Endothelial cell of umbilical vein (primary cell): Measurements from ENCODE around the gene NYAP1. TPM values are rescaled to one million over a fixed set of nuclear protein-coding genes. Genes with fewer than 3 reads are reported as not detected.

Experiments
- BruUV-seq: library from RNA; stranded (reverse); fragments of 400-500 nt; replicated peaks from 2 replicates; lab custom pipeline; 2021; lab: Mats Ljungman, UMichigan
- CTCF ChIA-PET: fragments of 300-600, 350-600 bp; sonication (Branson Sonifier 250); formaldehyde crosslinking; loops from one replicate; lab custom pipeline; 2021; ENCODE audit warnings: antibody characterized with exemption, inconsistent platforms; lab: Charles Lee
- POLR2A ChIA-PET: fragments of 300-600, 350-600 bp; sonication (Branson Sonifier 250); formaldehyde crosslinking; loops from one replicate; lab custom pipeline; 2021; ENCODE audit warnings: antibody characterized with exemption, inconsistent platforms; lab: Charles Lee
- DNase-seq: peaks from one replicate; pipeline ENCODE4 v3.0.0-alpha.2; 2011; ENCODE audit warnings: low read depth, low spot score
- FAIRE-seq: peaks from 2 replicates; lab custom pipeline; 2011; peaks lifted over from hg19 to GRCh38; lab: Jason Lieb, UNC
- H2AFZ ChIP-seq: 2 replicates; pipeline ENCODE4 v1.6.0; 2012; ENCODE audit warnings: low read depth, low read length, control low read depth, inconsistent platforms
- H3K27ac ChIP-seq: 2 replicates; pipeline ENCODE4 v1.5.1; 2011; ENCODE audit warnings: low read depth, mild to moderate bottlenecking, control low read depth, low read length, moderate library complexity; ENCODE audit not compliant: insufficient read depth
- H3K27me3 ChIP-seq, 2 experiments: 2 replicates each; pipeline versions ENCODE4 v1.6.0 to v1.6.1; 2011; ENCODE audit warnings: low read length in 2 of 2, mixed read lengths in 1 of 2; ENCODE audit not compliant: control insufficient read depth in 2 of 2, insufficient read depth in 2 of 2
- H3K36me3 ChIP-seq, 2 experiments: 2 replicates in 1 of 2; 3 replicates in 1 of 2; pipeline ENCODE4 v1.5.1; 2011; ENCODE audit warnings: low read length in 2 of 2, mild to moderate bottlenecking in 1 of 2, moderate library complexity in 1 of 2; ENCODE audit not compliant: control insufficient read depth in 2 of 2, insufficient read depth in 2 of 2; ENCODE audit errors: extremely low read depth in 1 of 2
- H3K4me1 ChIP-seq: 3 replicates; pipeline ENCODE4 v1.5.1; 2011; ENCODE audit warnings: mild to moderate bottlenecking, low read length; ENCODE audit not compliant: control insufficient read depth, insufficient read depth; ENCODE audit errors: extremely low read depth
- H3K4me2 ChIP-seq: 2 replicates; pipeline ENCODE4 v1.6.1; 2011; ENCODE audit warnings: low read length, control low read depth, mixed read lengths; ENCODE audit not compliant: insufficient read depth
- H3K4me3 ChIP-seq, 3 experiments: fragments of 200-600 bp in 1 of 3; sonication (generic), shearing (Covaris generic) in 1 of 3; replicated peaks in 1 of 3; 2 replicates each; pipeline ENCODE4 v1.5.1; 2011 to 2016; ENCODE audit warnings: control low read depth in 3 of 3, low read length in 3 of 3, mild to moderate bottlenecking in 2 of 3, inconsistent platforms in 1 of 3, low read depth in 1 of 3, moderate library complexity in 1 of 3; ENCODE audit not compliant: insufficient read depth in 1 of 3
- H3K79me2 ChIP-seq: 2 replicates; pipeline ENCODE4 v1.6.0; 2012; ENCODE audit warnings: low read length, inconsistent platforms; ENCODE audit not compliant: control insufficient read depth, insufficient read depth
- H3K9ac ChIP-seq: replicated peaks from 2 replicates; pipeline ENCODE3; 2011; ENCODE audit warnings: low read length, control low read depth; ENCODE audit not compliant: insufficient read depth; ENCODE audit errors: extremely low read depth
- H3K9me1 ChIP-seq: replicated peaks from 3 replicates; pipeline ENCODE4 v1.6.0; 2011; ENCODE audit warnings: mild to moderate bottlenecking, low read length; ENCODE audit not compliant: control insufficient read depth, insufficient read depth; ENCODE audit errors: extremely low read depth
- H3K9me3 ChIP-seq: replicated peaks from 2 replicates; pipeline ENCODE4 v1.5.1; 2012; ENCODE audit warnings: low read length, inconsistent platforms; ENCODE audit not compliant: control insufficient read depth, insufficient read depth
- H4K20me1 ChIP-seq: replicated peaks from 2 replicates; pipeline ENCODE3; 2011; ENCODE audit warnings: mild to moderate bottlenecking, low read length; ENCODE audit not compliant: control insufficient read depth, insufficient read depth; ENCODE audit errors: extremely low read depth
- CTCF ChIP-seq, 2 donors: IDR thresholded peaks; 1 replicate in 1 of 2; 2 replicates in 1 of 2; pipeline ENCODE4 v1.5.1; 2011; ENCODE audit warnings: low read length in 2 of 2, mild to moderate bottlenecking in 2 of 2, moderate library complexity in 2 of 2, control low read depth in 1 of 2, inconsistent platforms in 1 of 2, low read depth in 1 of 2; ENCODE audit not compliant: insufficient read depth in 1 of 2; ENCODE audit errors: extremely low read depth in 1 of 2
- EZH2 ChIP-seq: IDR thresholded peaks from 2 replicates; pipeline ENCODE4 v1.6.1; 2012; ENCODE audit warnings: borderline replicate concordance, low read depth, mild to moderate bottlenecking, moderate library complexity, low read length, inconsistent platforms; ENCODE audit not compliant: severe bottlenecking
- FOS ChIP-seq: IDR thresholded peaks from 2 replicates; pipeline ENCODE4 v1.6.1; 2011; ENCODE audit warnings: mild to moderate bottlenecking, low read length, moderate library complexity, borderline replicate concordance; ENCODE audit not compliant: insufficient read depth
- GATA2 ChIP-seq: IDR thresholded peaks from 2 replicates; pipeline ENCODE4 v1.7.0; 2011; ENCODE audit warnings: low read depth, mild to moderate bottlenecking, moderate library complexity, mixed read lengths, low read length; ENCODE audit not compliant: insufficient read length, insufficient read depth
- JUN ChIP-seq: IDR thresholded peaks from 2 replicates; pipeline ENCODE4 v1.6.1; 2011; ENCODE audit warnings: borderline replicate concordance, low read depth; ENCODE audit not compliant: insufficient read length, insufficient read depth
- dilution Hi-C: fragments of 300-500 bp; cut with MboI; formaldehyde crosslinking; loops from one replicate; pipeline ENCODE4 v1.15.0; 2019; ENCODE audit warnings: low sequenced_read_pairs; ENCODE audit not compliant: extremely low pct_ligation_motif_present
- intact Hi-C: fragments of 100-400 bp; cut with micrococcal nuclease; formaldehyde crosslinking; loops from one replicate; pipeline ENCODE4 v1.10.0; 2022
- polyA plus RNA-seq, 4 experiments: library from polyadenylated mRNA; depleted of rRNA in 3 of 4; stranded (reverse) in 3 of 4; unstranded in 1 of 4; fragments of >200 nt; gene quantifications; 2 replicates each; pipeline versions ENCODE4 v1.2.1 to v1.2.3, GENCODE V29; 2011 to 2012; ENCODE audit warnings: missing spikeins in 1 of 4
- total RNA-seq: library from RNA; stranded (reverse); gene quantifications from 2 replicates; pipeline ENCODE4 v1.2.3, GENCODE V29; 2021
- TF ChIP-seq, protein P1 (sequence below): IDR thresholded peaks from 2 replicates; pipeline ENCODE4 v1.6.1; 2011; ENCODE audit not compliant: insufficient read depth, insufficient read length

The NYAP1 gene
- total and polyA plus RNA-seq, 2 donors (not counting 3 experiments of a cell fraction or from before 2014, with no cell fraction given), result 0.37 to 2.8 TPM

DNA sequence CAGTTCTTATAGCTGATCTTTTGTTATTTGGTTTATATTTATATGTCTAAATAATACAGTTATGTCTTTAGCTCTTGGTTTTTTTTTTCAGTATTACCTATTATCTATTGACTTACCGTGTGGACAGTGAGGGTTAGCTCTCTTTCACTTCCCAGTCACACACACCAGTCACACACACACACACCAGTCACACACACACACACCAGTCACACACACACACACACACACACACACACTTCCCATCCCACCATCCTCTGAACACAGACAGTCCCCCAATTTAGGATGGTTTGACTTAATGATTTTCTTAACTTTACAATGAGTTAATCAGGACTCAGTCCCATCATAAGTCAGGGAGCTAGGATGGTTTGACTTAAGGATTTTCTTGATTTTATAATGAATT lies 36.4 kb downstream of the NYAP1 start:
- no peaks in the 10 kb centered on the region for H3K9me3 ChIP-seq
- peaks cover 5% of the 10 kb centered on the region for H3K4me1 ChIP-seq
- no peaks in the 10 kb centered on the region for H3K27me3 ChIP-seq
- no peaks in the 10 kb centered on the region for H4K20me1 ChIP-seq
- H3K4me2 ChIP-seq, result no peak overlapping the region
- H3K4me3 ChIP-seq, result no peak overlapping the region
- DNase-seq (no peak), FAIRE-seq (no peak)
- H3K9me1 ChIP-seq, result no peaks in the 10 kb centered on the region
- no peaks in the 10 kb centered on the region for H3K36me3 ChIP-seq
- no peak overlapping the region for H2AFZ ChIP-seq
- TF ChIP-seq JUN (no peak), EZH2 (no peak), CTCF (IDR thresholded peaks at IDR 0.05; ENCODE audit: extremely low read depth in 1 of 2, insufficient read depth in 1 of 2, low read depth in 1 of 2, low read length in 2 of 2) (no peak), GATA2 (no peak), FOS (no peak)
- TF ChIP-seq, protein P1, sequence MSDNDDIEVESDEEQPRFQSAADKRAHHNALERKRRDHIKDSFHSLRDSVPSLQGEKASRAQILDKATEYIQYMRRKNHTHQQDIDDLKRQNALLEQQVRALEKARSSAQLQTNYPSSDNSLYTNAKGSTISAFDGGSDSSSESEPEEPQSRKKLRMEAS, result no peak
- intact Hi-C loops (no loop called here), dilution Hi-C loops (no loop called here)
- POLR2A ChIA-PET, result no interaction called here
- no TSS peak for BruUV-seq
- no peak overlapping the region for H3K9ac ChIP-seq
- no peak overlapping the region for H3K27ac ChIP-seq
- no peaks in the 10 kb centered on the region for H3K79me2 ChIP-seq
- CTCF ChIA-PET, result interaction anchor here (2.3 kb wide), 1 partner anchor 40 kb away, joined by 11 read pairs; no protein-coding TSS in a partner anchor
